GM12878 (cell line): Measurements from ENCODE around the gene SPRED2. TPM values are rescaled to one million over a fixed set of nuclear protein-coding genes. Genes with fewer than 3 reads are reported as not detected.

Experiments used
- ATAC-seq: fragments of 200-7000 bp; cut with Tn5 transposase; 3 replicates; pipeline ENCODE4 v1.9.1; 2020; ENCODE audit warnings: mild to moderate bottlenecking, moderate library complexity
- BruUV-seq: library from RNA; stranded (reverse); fragments of 400-500 nt; replicated peaks from 2 replicates; lab custom pipeline; 2021; lab: Mats Ljungman, UMichigan
- CTCF ChIA-PET: fragments of 300-600 bp; sonication (Branson Sonifier 250); formaldehyde crosslinking; extraction: SDS; loops from one replicate; lab custom pipeline; 2021; ENCODE audit warnings: inconsistent platforms; lab: Yijun Ruan, JAX
- POLR2A ChIA-PET: fragments of 350-600 bp; formaldehyde crosslinking; extraction: SDS; loops from one replicate; lab custom pipeline; 2021; ENCODE audit warnings: inconsistent platforms; lab: Charles Lee
- RAD21 ChIA-PET: fragments of 300-600 bp; sonication (Branson Sonifier 250); formaldehyde crosslinking; loops from one replicate; lab custom pipeline; 2023; ENCODE audit warnings: antibody characterized with exemption; ENCODE audit not compliant: unreplicated experiment; lab: Charles Lee
- SMC1A ChIA-PET: fragments of 300-600 bp; sonication (Branson Sonifier 250); formaldehyde crosslinking; loops from one replicate; lab custom pipeline; 2023; ENCODE audit not compliant: unreplicated experiment, uncharacterized antibody; lab: Charles Lee
- DNase-seq: peaks from one replicate; pipeline ENCODE4 v3.0.0-alpha.2; 2011; ENCODE audit warnings: low read depth, low spot score
- FAIRE-seq: peaks from 3 replicates; lab custom pipeline; 2011; peaks lifted over from hg19 to GRCh38; lab: Jason Lieb, UNC
- H2AFZ ChIP-seq: 2 replicates; pipeline ENCODE4 v1.6.0; 2011; ENCODE audit warnings: low read depth, low read length, control low read depth; ENCODE audit not compliant: control insufficient read depth
- H3K27ac ChIP-seq: 2 replicates; pipeline ENCODE4 v1.5.1; 2011; ENCODE audit warnings: control low read depth; ENCODE audit not compliant: control insufficient read depth, insufficient read depth
- H3K27me3 ChIP-seq, 2 experiments: replicated peaks in 1 of 2; 2 replicates each; pipeline versions ENCODE4 v1.6.0 to v1.6.1; 2011; ENCODE audit warnings: low read length in 1 of 2; ENCODE audit not compliant: control insufficient read depth in 2 of 2, insufficient read depth in 2 of 2
- H3K36me3 ChIP-seq, 2 experiments: 2 replicates each; pipeline ENCODE4 v1.5.1; 2011; ENCODE audit warnings: low read length in 1 of 2; ENCODE audit not compliant: control insufficient read depth in 2 of 2, insufficient read depth in 2 of 2
- H3K4me1 ChIP-seq: 2 replicates; pipeline ENCODE4 v1.6.1; 2011; ENCODE audit warnings: mild to moderate bottlenecking, low read length, moderate library complexity, mixed read lengths; ENCODE audit not compliant: control insufficient read depth, insufficient read depth
- H3K4me2 ChIP-seq: 2 replicates; pipeline ENCODE4 v1.6.0; 2011; ENCODE audit warnings: control low read depth; ENCODE audit not compliant: control insufficient read depth, insufficient read depth
- H3K4me3 ChIP-seq: fragments of 200-600 bp; sonication (generic); 2 replicates; pipeline ENCODE4 v1.5.1; 2016
- H3K79me2 ChIP-seq: 2 replicates; pipeline ENCODE4 v1.6.0; 2011; ENCODE audit warnings: low read length; ENCODE audit not compliant: control insufficient read depth, insufficient read depth
- H3K9ac ChIP-seq: 2 replicates; pipeline ENCODE4 v1.8.0; 2011; ENCODE audit warnings: low read length, control low read depth, mixed read lengths; ENCODE audit not compliant: control insufficient read depth, insufficient read depth
- H3K9me3 ChIP-seq: replicated peaks from 3 replicates; pipeline ENCODE4 v1.5.1; 2011; ENCODE audit warnings: mild to moderate bottlenecking, low read length; ENCODE audit not compliant: control insufficient read depth, insufficient read depth
- H4K20me1 ChIP-seq: 2 replicates; pipeline ENCODE4 v1.6.0; 2011; ENCODE audit not compliant: control insufficient read depth, insufficient read depth
- ASH2L ChIP-seq: fragments of 300-600, 200-600 bp; sonication (generic); IDR thresholded peaks from 2 replicates; pipeline ENCODE4 v1.6.1; 2017; ENCODE audit warnings: low read depth, mild to moderate bottlenecking, borderline replicate concordance
- ATF2 ChIP-seq: IDR thresholded peaks from 2 replicates; pipeline ENCODE4 v1.6.1; 2012; ENCODE audit warnings: low read length, inconsistent platforms
- ATF3 ChIP-seq: IDR thresholded peaks from 2 replicates; pipeline ENCODE4 v1.6.1; 2011; ENCODE audit warnings: low read depth, mild to moderate bottlenecking, low read length, moderate library complexity, borderline replicate concordance; ENCODE audit errors: extremely low read depth
- ATF7 ChIP-seq: fragments of 450-650 bp; IDR thresholded peaks from 2 replicates; pipeline ENCODE4 v1.6.1; 2016; ENCODE audit warnings: low read depth, mild to moderate bottlenecking
- DPF2 ChIP-seq: fragments of 450-650 bp; IDR thresholded peaks from 2 replicates; pipeline ENCODE4 v1.6.1; 2017; ENCODE audit warnings: mild to moderate bottlenecking
- FOXM1 ChIP-seq: IDR thresholded peaks from 2 replicates; pipeline ENCODE4 v1.6.1; 2012; ENCODE audit warnings: low read depth, mild to moderate bottlenecking, inconsistent platforms, low read length, moderate library complexity
- GATAD2B ChIP-seq: fragments of 450-650 bp; conservative IDR thresholded peaks from 2 replicates; pipeline ENCODE4 v1.6.1; 2017; ENCODE audit warnings: low read depth, mild to moderate bottlenecking, moderate library complexity
- IRF4 ChIP-seq: IDR thresholded peaks from 2 replicates; pipeline ENCODE4 v1.6.1; 2011; ENCODE audit warnings: low read depth, low read length
- JUNB ChIP-seq: IDR thresholded peaks from 2 replicates; pipeline ENCODE4 v1.6.1; 2016; ENCODE audit warnings: antibody characterized with exemption, mild to moderate bottlenecking
- MLLT1 ChIP-seq: fragments of 450-650 bp; IDR thresholded peaks from 2 replicates; pipeline ENCODE4 v1.6.1; 2016; ENCODE audit warnings: mild to moderate bottlenecking
- NR2F1 ChIP-seq: fragments of 450-650 bp; conservative IDR thresholded peaks from 2 replicates; pipeline ENCODE4 v1.6.1; 2017; ENCODE audit warnings: mild to moderate bottlenecking
- NRF1 ChIP-seq: conservative IDR thresholded peaks from 2 replicates; pipeline ENCODE4 v1.6.1; 2011; ENCODE audit warnings: mild to moderate bottlenecking, low read depth, low read length, improper control_type of control experiment
- PBX3 ChIP-seq: IDR thresholded peaks from 2 replicates; pipeline ENCODE4 v1.6.1; 2011; ENCODE audit warnings: mild to moderate bottlenecking, low read depth, low read length, moderate library complexity; ENCODE audit not compliant: insufficient replicate concordance
- POLR2AphosphoS2 ChIP-seq: IDR thresholded peaks from 2 replicates; pipeline ENCODE4 v1.6.1; 2011; ENCODE audit warnings: low read depth, mild to moderate bottlenecking, low read length, improper control_type of control experiment, moderate library complexity
- SMAD5 ChIP-seq: IDR thresholded peaks from 2 replicates; pipeline ENCODE4 v1.6.1; 2016; ENCODE audit warnings: antibody characterized with exemption, low read depth
- SUPT20H ChIP-seq: IDR thresholded peaks from 2 replicates; pipeline ENCODE4 v1.6.1; 2011; ENCODE audit warnings: low read depth, mild to moderate bottlenecking, low read length, moderate library complexity, borderline replicate concordance; ENCODE audit not compliant: control insufficient read depth
- TAF1 ChIP-seq: IDR thresholded peaks from 2 replicates; pipeline ENCODE4 v1.6.1; 2011; ENCODE audit warnings: mild to moderate bottlenecking, low read depth, low read length, borderline replicate concordance
- YBX1 ChIP-seq: fragments of 450-650 bp; IDR thresholded peaks from 2 replicates; pipeline ENCODE4 v1.6.1; 2016; ENCODE audit warnings: antibody characterized with exemption
- ZNF24 ChIP-seq: fragments of 450-650 bp; IDR thresholded peaks from 2 replicates; pipeline ENCODE4 v1.6.1; 2017; ENCODE audit warnings: antibody characterized with exemption, mild to moderate bottlenecking
- ZNF274 ChIP-seq: IDR thresholded peaks from one replicate; pipeline ENCODE4 v1.8.0; 2011; ENCODE audit not compliant: insufficient read length, insufficient read depth
- ZSCAN29 ChIP-seq: fragments of 450-650 bp; IDR thresholded peaks from 2 replicates; pipeline ENCODE4 v1.6.1; 2017; ENCODE audit warnings: mild to moderate bottlenecking, moderate library complexity
- WGBS: methylation state at CpG from one replicate; pipeline ENCODE4 v1.1.6; 2016; ENCODE audit warnings: low lambda C conversion rate; ENCODE audit not compliant: insufficient replicate concordance, insufficient coverage; ENCODE audit errors: missing lambda C conversion rate; 5-methylcytosine and 5-hydroxymethylcytosine counted together
- in situ Hi-C: fragments of 300-500 bp; cut with MboI; formaldehyde crosslinking; loops from 9 replicates; pipeline ENCODE4 v1.14.3; 2018; ENCODE audit warnings: mixed read lengths
- intact Hi-C: fragments of 100-400 bp; cut with micrococcal nuclease; formaldehyde crosslinking; loops from one replicate; pipeline ENCODE4 v1.14.2; 2022; ENCODE audit not compliant: unreplicated experiment
- polyA plus RNA-seq, 11 experiments: library from polyadenylated mRNA; depleted of rRNA in 4 of 11; unstranded in 6 of 11; stranded (reverse) in 5 of 11; fragments of >200 nt; fragmentation: Nextera tagmentation in 4 of 11; fragmentation: Illumina TruSeq in 1 of 11; extraction: Ambion mirVana in 4 of 11; extraction: Trizol in 1 of 11; gene quantifications; 1 replicate in 1 of 11; 2 replicates in 10 of 11; pipeline versions ENCODE4 v1.2.1 to v1.2.3, GENCODE V29; 2011 to 2016; ENCODE audit warnings: inconsistent platforms in 2 of 11, missing spikeins in 2 of 11, low read depth in 1 of 11
- total RNA-seq, 4 experiments: library from RNA; depleted of rRNA in 3 of 4; stranded (reverse); fragments of >200 nt in 3 of 4; fragmentation: Illumina TruSeq in 1 of 4; extraction: Trizol in 1 of 4; gene quantifications; 2 replicates each; pipeline versions ENCODE4 v1.2.1 to v1.2.3, GENCODE V29; 2013 to 2021

SPRED2 gene
- total and polyA plus RNA-seq, 10 of the 15 experiments (the other 5 are each of a cell fraction or from before 2014, with no cell fraction given): 3.0 to 23.9 (median 9.7) TPM

- SMC1A ChIA-PET: interaction anchor here (1.3 to 7.3 kb wide), 11 partner anchors 8 to 48 kb away, joined by 3 to 80 read pairs (median 17); no protein-coding TSS in a partner anchor
- TF ChIP-seq PBX3 (no peak), ASH2L (no peak), ATF7 (peak; percentile 90), DPF2 (peak; percentile 87), ATF3 (no peak), NRF1 (no peak), SMAD5 (no peak), JUNB (peak; percentile 69), ZNF24 (0 out of 2 replicates have a peak, but pooled peaks have one; percentile 43), GATAD2B (peak; percentile 80; the same call in 1 of the 2 replicates), FOXM1 (peak; percentile 91), ATF2 (peak; percentile 84; the same call in 1 of the 2 replicates), SUPT20H (no peak), TAF1 (no peak), YBX1 (no peak), NR2F1 (peak; percentile 68), POLR2AphosphoS2 (no peak), ZNF274 (no peak), MLLT1 (no peak), IRF4 (peak; percentile 41; the same call in 1 of the 2 replicates), ZSCAN29 (no peak)
Observed at GRCh38 chr2:65388051-65388531, 44.3 kb downstream of the SPRED2 start.

More at GRCh38 chr2:65388051-65388531, 44.3 kb downstream of the SPRED2 start:
- BruUV-seq: no TSS peak
- no peaks in the 10 kb centered on the region for H3K27me3 ChIP-seq
- in situ Hi-C loops: no loop called here
- CTCF ChIA-PET: interaction anchor here (0.8 to 3.3 kb wide), 6 partner anchors 9 to 123 kb away, joined by 3 to 18 read pairs (median 3); no protein-coding TSS in a partner anchor
- H3K4me1 ChIP-seq: peaks cover 66% of the 10 kb centered on the region
- peak; percentile 84 for ATAC-seq
- H3K4me2 ChIP-seq: peak overlapping the region; percentile 32
- 35% methylated on average over 16 of the region's 16 CpGs for WGBS
- no peaks in the 10 kb centered on the region; a peak in 1 of 4 replicates for H3K36me3 ChIP-seq
- no peaks in the 10 kb centered on the region; the same call in none of the 2 replicates for H3K79me2 ChIP-seq
- POLR2A ChIA-PET: interaction anchor here (0.9 to 1.2 kb wide), 3 partner anchors 9 to 31 kb away, joined by 3 to 7 read pairs (median 7); no protein-coding TSS in a partner anchor
- peak; percentile 77 for DNase-seq
- intact Hi-C loops: loop anchor here (1.0 to 2.0 kb wide), 3 partner anchors 29 to 67 kb away; no protein-coding TSS in a partner anchor
- no peak overlapping the region for H3K9ac ChIP-seq
- H3K4me3 ChIP-seq: no peak overlapping the region
- no peak overlapping the region; the same call in 1 of the 2 replicates for H2AFZ ChIP-seq
- no peaks in the 10 kb centered on the region for H4K20me1 ChIP-seq
- H3K27ac ChIP-seq: peak overlapping the region; percentile 78
- no peaks in the 10 kb centered on the region for H3K9me3 ChIP-seq
- RAD21 ChIA-PET: interaction anchor here (0.8 to 3.7 kb wide), 12 partner anchors 9 to 161 kb away, joined by 3 to 28 read pairs (median 4); partner anchors contain the start of gene ACTR2
- no peak for FAIRE-seq
